Fibroblast of mammary gland (primary cell): ENCODE data around the gene ACOXL.

Experiments used
- DNase-seq: peaks from one replicate; pipeline ENCODE4 v3.0.0-alpha.2; 2010; ENCODE audit warnings: low read depth
- H3K4me3 ChIP-seq: 2 replicates; pipeline ENCODE4 v1.5.1; 2011; ENCODE audit warnings: low read depth, mild to moderate bottlenecking, low read length, moderate library complexity; ENCODE audit not compliant: control insufficient read depth
- CTCF ChIP-seq: conservative IDR thresholded peaks from 2 replicates; pipeline ENCODE4 v1.5.1; 2011; ENCODE audit warnings: low read depth, low read length, inconsistent platforms; ENCODE audit not compliant: control insufficient read depth, insufficient read depth

Gene ACOXL

DNA sequence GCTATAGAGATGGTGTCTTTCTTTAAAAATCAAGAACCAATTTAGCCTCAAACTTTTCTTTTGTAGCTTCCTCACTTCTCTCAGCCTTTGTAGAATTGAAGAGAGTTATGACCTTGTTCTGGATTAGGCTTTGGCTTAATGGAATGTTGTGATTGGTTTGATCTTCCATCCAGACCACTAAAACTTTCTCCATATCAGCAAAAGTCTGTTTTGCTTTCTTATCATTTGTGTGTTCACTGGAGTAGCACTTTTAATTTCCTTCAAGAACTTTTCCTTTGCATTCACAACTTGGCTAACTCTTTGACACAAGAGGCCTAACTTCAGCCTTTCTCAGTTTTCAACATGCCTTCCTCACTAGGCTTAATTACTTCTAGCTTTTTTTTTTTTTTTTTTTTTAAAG lies 193.1 kb downstream of the ACOXL start:
- no peak for TF ChIP-seq CTCF
- no peak for DNase-seq
- H3K4me3 ChIP-seq: no peak overlapping the region

DNA sequence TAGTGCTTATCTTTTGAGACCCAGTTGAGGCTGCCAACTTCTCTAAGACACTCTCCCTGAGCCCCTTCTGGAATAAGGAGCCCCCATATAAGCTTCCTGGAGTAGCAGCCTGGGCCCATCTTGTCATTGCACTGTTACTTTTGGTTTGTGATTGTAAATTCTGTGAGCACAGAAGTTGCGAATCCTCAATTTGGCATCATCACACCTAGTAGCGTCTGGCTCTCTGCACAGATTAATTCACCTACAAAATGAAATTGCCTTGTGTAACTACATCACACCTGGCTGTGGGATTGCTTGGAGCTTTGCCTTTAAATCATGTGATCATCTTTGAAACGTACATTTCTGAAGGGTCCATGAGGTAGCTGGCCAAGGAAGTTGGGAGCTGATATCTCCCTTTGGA lies 195.2 kb downstream of the ACOXL start:
- DNase-seq: no peak
- H3K4me3 ChIP-seq: no peak overlapping the region
- TF ChIP-seq CTCF: no peak

- DNase-seq: no peak
- H3K4me3 ChIP-seq: no peak overlapping the region
- no peak for TF ChIP-seq CTCF
Observed at GRCh38 chr2:110929528-110929927, 197.2 kb downstream of the ACOXL start.

- TF ChIP-seq CTCF: no peak
- no peak overlapping the region for H3K4me3 ChIP-seq
- DNase-seq: peak; percentile 51
Observed at GRCh38 chr2:110931648-110932047, 199.3 kb downstream of the ACOXL start.

GRCh38 chr2:110933420-110933819 lies 201.0 kb downstream of the ACOXL start:
- no peak for TF ChIP-seq CTCF
- DNase-seq: no peak
- no peak overlapping the region for H3K4me3 ChIP-seq

DNA sequence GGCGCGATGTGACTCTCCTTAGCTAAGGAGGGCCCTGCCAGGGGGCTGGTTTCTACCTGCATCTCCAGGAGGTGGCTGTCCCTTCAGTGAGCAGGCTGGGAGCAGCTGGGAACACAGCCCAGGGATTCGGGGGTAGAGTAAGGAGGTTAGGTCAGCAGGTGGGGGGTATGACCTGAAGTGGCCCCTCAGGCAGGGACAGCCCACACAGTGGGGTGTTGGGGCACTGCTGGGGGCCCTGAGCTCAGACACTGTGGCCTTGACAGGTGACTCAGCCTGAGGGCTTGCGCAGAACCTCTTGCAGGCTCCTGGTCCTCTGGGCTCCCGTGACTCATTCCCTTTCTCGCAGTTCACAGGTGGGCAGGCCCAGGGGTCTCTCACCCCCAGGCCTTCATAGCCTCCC lies 202.6 kb downstream of the ACOXL start:
- TF ChIP-seq CTCF: no peak
- no peak overlapping the region for H3K4me3 ChIP-seq
- DNase-seq: no peak

DNA sequence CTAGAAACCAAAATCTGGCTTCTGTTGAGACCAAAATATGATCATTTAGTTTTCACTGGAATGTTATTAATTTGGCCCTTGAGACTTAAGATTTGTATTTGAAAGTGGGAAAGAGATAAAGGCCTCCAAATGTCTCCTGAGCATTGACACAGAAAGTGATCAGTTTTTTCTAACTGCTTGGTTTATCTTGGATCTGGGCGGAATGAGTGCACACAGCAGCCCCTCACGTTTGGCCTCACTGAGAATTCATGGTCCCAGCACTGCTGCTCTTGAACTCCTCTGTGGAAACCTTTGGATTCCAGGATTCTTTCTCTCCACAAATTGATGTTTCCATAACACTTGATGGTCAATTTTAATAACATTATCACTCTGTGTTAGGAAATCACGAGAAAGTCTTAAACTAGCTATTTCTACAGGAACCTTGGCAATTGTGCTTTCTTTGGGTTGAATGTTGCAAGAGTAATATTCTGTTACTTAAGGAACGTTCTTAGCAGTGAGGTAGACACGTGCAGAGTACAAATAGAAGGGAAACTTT lies 208.1 kb downstream of the ACOXL start:
- DNase-seq: no peak
- no peak for TF ChIP-seq CTCF
- H3K4me3 ChIP-seq: no peak overlapping the region
